GM12878 (cell line): ENCODE results near the gene ETNK2. TPM values are rescaled to one million over a fixed set of nuclear protein-coding genes. Genes with fewer than 3 reads are reported as not detected.

Experiments used
- ATAC-seq: fragments of 200-7000 bp; cut with Tn5 transposase; 3 replicates; pipeline ENCODE4 v1.9.1; 2020; ENCODE audit warnings: mild to moderate bottlenecking, moderate library complexity
- BruUV-seq: library from RNA; stranded (reverse); fragments of 400-500 nt; replicated peaks from 2 replicates; lab custom pipeline; 2021; lab: Mats Ljungman, UMichigan
- CTCF ChIA-PET: fragments of 300-600 bp; sonication (Branson Sonifier 250); formaldehyde crosslinking; extraction: SDS; loops from one replicate; lab custom pipeline; 2021; ENCODE audit warnings: inconsistent platforms; lab: Yijun Ruan, JAX
- POLR2A ChIA-PET: fragments of 350-600 bp; formaldehyde crosslinking; extraction: SDS; loops from one replicate; lab custom pipeline; 2021; ENCODE audit warnings: inconsistent platforms; lab: Charles Lee
- RAD21 ChIA-PET: fragments of 300-600 bp; sonication (Branson Sonifier 250); formaldehyde crosslinking; loops from one replicate; lab custom pipeline; 2023; ENCODE audit warnings: antibody characterized with exemption; ENCODE audit not compliant: unreplicated experiment; lab: Charles Lee
- SMC1A ChIA-PET: fragments of 300-600 bp; sonication (Branson Sonifier 250); formaldehyde crosslinking; loops from one replicate; lab custom pipeline; 2023; ENCODE audit not compliant: unreplicated experiment, uncharacterized antibody; lab: Charles Lee
- DNase-seq: peaks from one replicate; pipeline ENCODE4 v3.0.0-alpha.2; 2011; ENCODE audit warnings: low read depth, low spot score
- FAIRE-seq: peaks from 3 replicates; lab custom pipeline; 2011; peaks lifted over from hg19 to GRCh38; lab: Jason Lieb, UNC
- H2AFZ ChIP-seq: 2 replicates; pipeline ENCODE4 v1.6.0; 2011; ENCODE audit warnings: low read depth, low read length, control low read depth; ENCODE audit not compliant: control insufficient read depth
- H3K27ac ChIP-seq: 2 replicates; pipeline ENCODE4 v1.5.1; 2011; ENCODE audit warnings: control low read depth; ENCODE audit not compliant: control insufficient read depth, insufficient read depth
- H3K27me3 ChIP-seq, 2 experiments: replicated peaks in 1 of 2; 2 replicates each; pipeline versions ENCODE4 v1.6.0 to v1.6.1; 2011; ENCODE audit warnings: low read length in 1 of 2; ENCODE audit not compliant: control insufficient read depth in 2 of 2, insufficient read depth in 2 of 2
- H3K36me3 ChIP-seq, 2 experiments: 2 replicates each; pipeline ENCODE4 v1.5.1; 2011; ENCODE audit warnings: low read length in 1 of 2; ENCODE audit not compliant: control insufficient read depth in 2 of 2, insufficient read depth in 2 of 2
- H3K4me1 ChIP-seq: 2 replicates; pipeline ENCODE4 v1.6.1; 2011; ENCODE audit warnings: mild to moderate bottlenecking, low read length, moderate library complexity, mixed read lengths; ENCODE audit not compliant: control insufficient read depth, insufficient read depth
- H3K4me2 ChIP-seq: 2 replicates; pipeline ENCODE4 v1.6.0; 2011; ENCODE audit warnings: control low read depth; ENCODE audit not compliant: control insufficient read depth, insufficient read depth
- H3K4me3 ChIP-seq: fragments of 200-600 bp; sonication (generic); 2 replicates; pipeline ENCODE4 v1.5.1; 2016
- H3K79me2 ChIP-seq: 2 replicates; pipeline ENCODE4 v1.6.0; 2011; ENCODE audit warnings: low read length; ENCODE audit not compliant: control insufficient read depth, insufficient read depth
- H3K9ac ChIP-seq: 2 replicates; pipeline ENCODE4 v1.8.0; 2011; ENCODE audit warnings: low read length, control low read depth, mixed read lengths; ENCODE audit not compliant: control insufficient read depth, insufficient read depth
- H3K9me3 ChIP-seq: replicated peaks from 3 replicates; pipeline ENCODE4 v1.5.1; 2011; ENCODE audit warnings: mild to moderate bottlenecking, low read length; ENCODE audit not compliant: control insufficient read depth, insufficient read depth
- H4K20me1 ChIP-seq: 2 replicates; pipeline ENCODE4 v1.6.0; 2011; ENCODE audit not compliant: control insufficient read depth, insufficient read depth
- BCLAF1 ChIP-seq: fragments of 450-650 bp; IDR thresholded peaks from 2 replicates; pipeline ENCODE4 v1.6.1; 2017; ENCODE audit warnings: antibody characterized with exemption, mild to moderate bottlenecking, moderate library complexity
- ESRRA ChIP-seq: IDR thresholded peaks from 2 replicates; pipeline ENCODE4 v1.6.1; 2012; ENCODE audit warnings: mild to moderate bottlenecking, low read length, improper control_type of control experiment
- FOS ChIP-seq: IDR thresholded peaks from 3 replicates; pipeline ENCODE4 v1.6.1; 2011; ENCODE audit warnings: borderline replicate concordance; ENCODE audit not compliant: insufficient read length; ENCODE audit errors: extremely low read depth
- FOXK2 ChIP-seq: fragments of 450-650 bp; IDR thresholded peaks from 2 replicates; pipeline ENCODE4 v1.6.1; 2017; ENCODE audit warnings: mild to moderate bottlenecking, moderate library complexity
- MLLT1 ChIP-seq: fragments of 450-650 bp; IDR thresholded peaks from 2 replicates; pipeline ENCODE4 v1.6.1; 2016; ENCODE audit warnings: mild to moderate bottlenecking
- NFXL1 ChIP-seq: fragments of 450-650 bp; IDR thresholded peaks from 2 replicates; pipeline ENCODE4 v1.6.1; 2017; ENCODE audit warnings: antibody characterized with exemption, mild to moderate bottlenecking, borderline replicate concordance
- NFYA ChIP-seq: IDR thresholded peaks from 2 replicates; pipeline ENCODE4 v1.6.1; 2011; ENCODE audit warnings: low read depth, mild to moderate bottlenecking, low read length, improper control_type of control experiment, borderline replicate concordance
- SIN3A ChIP-seq: IDR thresholded peaks from 2 replicates; pipeline ENCODE4 v1.6.1; 2012; ENCODE audit warnings: low read depth, low read length, improper control_type of control experiment
- SP1 ChIP-seq: IDR thresholded peaks from one replicate; pipeline ENCODE4 v1.6.1; 2011; ENCODE audit warnings: low read depth, low read length
- SPI1 ChIP-seq: IDR thresholded peaks from 2 replicates; pipeline ENCODE4 v1.6.1; 2011; ENCODE audit warnings: low read depth, mild to moderate bottlenecking, low read length, moderate library complexity, borderline replicate concordance; ENCODE audit not compliant: insufficient read depth
- SUPT20H ChIP-seq: IDR thresholded peaks from 2 replicates; pipeline ENCODE4 v1.6.1; 2011; ENCODE audit warnings: low read depth, mild to moderate bottlenecking, low read length, moderate library complexity, borderline replicate concordance; ENCODE audit not compliant: control insufficient read depth
- TAF1 ChIP-seq: IDR thresholded peaks from 2 replicates; pipeline ENCODE4 v1.6.1; 2011; ENCODE audit warnings: mild to moderate bottlenecking, low read depth, low read length, borderline replicate concordance
- ZBTB40 ChIP-seq: fragments of 450-650 bp; IDR thresholded peaks from 2 replicates; pipeline ENCODE4 v1.6.1; 2016; ENCODE audit warnings: mild to moderate bottlenecking, moderate library complexity, borderline replicate concordance
- ZNF384 ChIP-seq: IDR thresholded peaks from 2 replicates; pipeline ENCODE4 v1.6.1; 2012; ENCODE audit warnings: low read depth, mild to moderate bottlenecking, low read length, improper control_type of control experiment, borderline replicate concordance
- ZZZ3 ChIP-seq: IDR thresholded peaks from 2 replicates; pipeline ENCODE4 v1.6.1; 2011; ENCODE audit warnings: low read depth; ENCODE audit not compliant: control insufficient read depth, insufficient read length
- WGBS: methylation state at CpG from one replicate; pipeline ENCODE4 v1.1.6; 2016; ENCODE audit warnings: low lambda C conversion rate; ENCODE audit not compliant: insufficient replicate concordance, insufficient coverage; ENCODE audit errors: missing lambda C conversion rate; 5-methylcytosine and 5-hydroxymethylcytosine counted together
- in situ Hi-C: fragments of 300-500 bp; cut with MboI; formaldehyde crosslinking; loops from 9 replicates; pipeline ENCODE4 v1.14.3; 2018; ENCODE audit warnings: mixed read lengths
- intact Hi-C: fragments of 100-400 bp; cut with micrococcal nuclease; formaldehyde crosslinking; loops from one replicate; pipeline ENCODE4 v1.14.2; 2022; ENCODE audit not compliant: unreplicated experiment
- polyA plus RNA-seq, 11 experiments: library from polyadenylated mRNA; depleted of rRNA in 4 of 11; unstranded in 6 of 11; stranded (reverse) in 5 of 11; fragments of >200 nt; fragmentation: Nextera tagmentation in 4 of 11; fragmentation: Illumina TruSeq in 1 of 11; extraction: Ambion mirVana in 4 of 11; extraction: Trizol in 1 of 11; gene quantifications; 1 replicate in 1 of 11; 2 replicates in 10 of 11; pipeline versions ENCODE4 v1.2.1 to v1.2.3, GENCODE V29; 2011 to 2016; ENCODE audit warnings: inconsistent platforms in 2 of 11, missing spikeins in 2 of 11, low read depth in 1 of 11
- total RNA-seq, 4 experiments: library from RNA; depleted of rRNA in 3 of 4; stranded (reverse); fragments of >200 nt in 3 of 4; fragmentation: Illumina TruSeq in 1 of 4; extraction: Trizol in 1 of 4; gene quantifications; 2 replicates each; pipeline versions ENCODE4 v1.2.1 to v1.2.3, GENCODE V29; 2013 to 2021

The ETNK2 gene
- total and polyA plus RNA-seq, 10 of the 15 experiments (the other 5 are each of a cell fraction or from before 2014, with no cell fraction given) = 0.14 TPM; not detected in 9

GRCh38 chr1:204132718-204133117, 19.1 kb downstream of the ETNK2 start:
- ATAC-seq (no peak), DNase-seq (no peak), FAIRE-seq (no peak)
- no peak overlapping the region for H3K27ac ChIP-seq
- intact Hi-C loops (no loop called here), in situ Hi-C loops (no loop called here)
- no TSS peak for BruUV-seq
- no peak overlapping the region for H3K4me3 ChIP-seq
- no peaks in the 10 kb centered on the region for H3K9me3 ChIP-seq
- 19% methylated on average over 6 of the region's 6 CpGs for WGBS
- H3K36me3 ChIP-seq = no peaks in the 10 kb centered on the region
- H2AFZ ChIP-seq = no peak overlapping the region
- CTCF ChIA-PET = interaction anchor here (0.6 to 7.8 kb wide), 4 partner anchors 188 to 287 kb away, joined by 3 to 121 read pairs (median 52); partner anchors contain the start of gene SNRPE
- H4K20me1 ChIP-seq = no peaks in the 10 kb centered on the region
- no peak for TF ChIP-seq ZNF384
- TF ChIP-seq NFYA = no peak
- no peak for TF ChIP-seq ZZZ3
- TF ChIP-seq ESRRA = no peak
- TF ChIP-seq SIN3A = no peak
- TF ChIP-seq MLLT1 = no peak
- TF ChIP-seq ZBTB40 = no peak
- no peak for TF ChIP-seq FOXK2
- no peak for TF ChIP-seq NFXL1
- no peak for TF ChIP-seq FOS
- no peak for TF ChIP-seq SUPT20H
- no peak for TF ChIP-seq TAF1
- no peak for TF ChIP-seq SPI1
- TF ChIP-seq SP1 = no peak
- no peak for TF ChIP-seq BCLAF1
- no peaks in the 10 kb centered on the region for H3K4me1 ChIP-seq
- SMC1A ChIA-PET = interaction anchor here (1.0 kb wide), 1 partner anchor 273 kb away, joined by 3 read pairs; no protein-coding TSS in a partner anchor
- POLR2A ChIA-PET = no interaction called here
- no peaks in the 10 kb centered on the region; a peak in 2 of 4 replicates for H3K27me3 ChIP-seq
- no peak overlapping the region for H3K9ac ChIP-seq
- RAD21 ChIA-PET = interaction anchor here (0.7 to 1.8 kb wide), 2 partner anchors 259 to 272 kb away, joined by 3 to 6 read pairs; no protein-coding TSS in a partner anchor
- H3K79me2 ChIP-seq = no peaks in the 10 kb centered on the region
- H3K4me2 ChIP-seq = no peak overlapping the region
